Measurements from ENCODE around the gene PLAAT5.

Gene PLAAT5

GRCh38 chr11:63511048-63511748 is 20.2 kb upstream of the PLAAT5 start:
- no peak for DNase-seq

- no peak for DNase-seq
Measured at GRCh38 chr11:63510360-63511047, 19.5 kb upstream of the PLAAT5 start.

GRCh38 chr11:63508745-63509144 is 17.8 kb upstream of the PLAAT5 start:
- no peak for DNase-seq

GRCh38 chr11:63508009-63508408 is 17.0 kb upstream of the PLAAT5 start:
- DNase-seq = no peak

- DNase-seq = no peak
Measured at GRCh38 chr11:63507511-63507910, 16.5 kb upstream of the PLAAT5 start.

- no peak for DNase-seq
Measured at GRCh38 chr11:63506876-63507275, 15.9 kb upstream of the PLAAT5 start.

- DNase-seq = no peak
Measured at GRCh38 chr11:63505857-63506528, 15.0 kb upstream of the PLAAT5 start, which contains the start of gene LGALS12. Gene LGALS12 (plus strand): TSS chr11:63506084. CDS start chr11:63506459, 375 bp downstream.

GRCh38 chr11:63504933-63505586 is 14.1 kb upstream of the PLAAT5 start:
- DNase-seq = no peak

GRCh38 chr11:63504054-63504453 is 13.1 kb upstream of the PLAAT5 start:
- no peak for DNase-seq

GRCh38 chr11:63503492-63503891 is 12.5 kb upstream of the PLAAT5 start:
- no peak for DNase-seq

- DNase-seq = no peak
Measured at GRCh38 chr11:63502252-63502820, 11.4 kb upstream of the PLAAT5 start.

GRCh38 chr11:63501236-63501635 is 10.3 kb upstream of the PLAAT5 start:
- no peak for DNase-seq

GRCh38 chr11:63499874-63500273 is 8.9 kb upstream of the PLAAT5 start:
- DNase-seq = no peak

GRCh38 chr11:63494975-63495374 is 4.0 kb upstream of the PLAAT5 start:
- no peak for DNase-seq

GRCh38 chr11:63493127-63493526 is 2.2 kb upstream of the PLAAT5 start:
- no peak for DNase-seq

GRCh38 chr11:63492441-63492840 is 1.5 kb upstream of the PLAAT5 start:
- no peak for DNase-seq

- DNase-seq = no peak
Measured at GRCh38 chr11:63491636-63492372, 837 bp upstream of the PLAAT5 start.

- DNase-seq = no peak
Measured at GRCh38 chr11:63491240-63491587, 247 bp upstream of the PLAAT5 start.

GRCh38 chr11:63489879-63490278 is 1.1 kb downstream of the PLAAT5 start:
- DNase-seq = no peak

- no peak for DNase-seq
Measured at GRCh38 chr11:63488789-63489188, 2.2 kb downstream of the PLAAT5 start.

GRCh38 chr11:63485777-63486176 is 5.2 kb downstream of the PLAAT5 start:
- DNase-seq = no peak

- no peak for DNase-seq
Measured at GRCh38 chr11:63480039-63480438, 10.9 kb downstream of the PLAAT5 start.

Measured in stimulated activated CD4-positive, alpha-beta T cell treated with anti-CD3 and anti-CD28 coated beads, Interleukin-4, amount 100 ng/mL, for 1 hour (primary cell).